GM18519 (cell line): ENCODE data around the gene METTL8.

Experiments used
- ATAC-seq: cut with Tn5 transposase; IDR thresholded peaks from one replicate; pipeline ENCODE4 v1.9.1; 2021; ENCODE audit warnings: mild to moderate bottlenecking, moderate library complexity; ENCODE audit not compliant: unreplicated experiment, low FRiP score

Gene METTL8

GRCh38 chr2:171348056-171348455 is 85.7 kb downstream of the METTL8 start:
- no peak for ATAC-seq

DNA sequence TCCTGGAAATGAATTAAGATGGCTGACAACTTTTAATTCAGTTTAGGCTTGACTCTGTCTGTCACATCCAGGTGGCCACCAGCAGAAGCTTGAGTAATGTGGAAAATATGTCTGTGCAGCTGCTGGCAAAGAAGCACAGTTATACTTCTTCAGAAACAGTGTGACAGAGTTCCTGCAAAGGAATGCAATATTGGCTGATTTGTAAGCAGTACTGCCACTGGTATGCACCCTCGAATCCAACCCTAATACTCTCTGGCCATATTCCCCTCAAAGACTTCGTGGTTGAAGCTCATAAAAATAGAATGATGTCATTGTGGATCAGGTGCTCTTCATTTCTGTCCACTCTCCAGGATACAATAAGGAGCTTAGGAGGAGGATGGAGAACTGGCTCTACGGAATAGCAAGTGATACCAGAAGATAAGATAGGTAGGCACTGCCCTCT is 86.2 kb downstream of the METTL8 start:
- no peak for ATAC-seq

DNA sequence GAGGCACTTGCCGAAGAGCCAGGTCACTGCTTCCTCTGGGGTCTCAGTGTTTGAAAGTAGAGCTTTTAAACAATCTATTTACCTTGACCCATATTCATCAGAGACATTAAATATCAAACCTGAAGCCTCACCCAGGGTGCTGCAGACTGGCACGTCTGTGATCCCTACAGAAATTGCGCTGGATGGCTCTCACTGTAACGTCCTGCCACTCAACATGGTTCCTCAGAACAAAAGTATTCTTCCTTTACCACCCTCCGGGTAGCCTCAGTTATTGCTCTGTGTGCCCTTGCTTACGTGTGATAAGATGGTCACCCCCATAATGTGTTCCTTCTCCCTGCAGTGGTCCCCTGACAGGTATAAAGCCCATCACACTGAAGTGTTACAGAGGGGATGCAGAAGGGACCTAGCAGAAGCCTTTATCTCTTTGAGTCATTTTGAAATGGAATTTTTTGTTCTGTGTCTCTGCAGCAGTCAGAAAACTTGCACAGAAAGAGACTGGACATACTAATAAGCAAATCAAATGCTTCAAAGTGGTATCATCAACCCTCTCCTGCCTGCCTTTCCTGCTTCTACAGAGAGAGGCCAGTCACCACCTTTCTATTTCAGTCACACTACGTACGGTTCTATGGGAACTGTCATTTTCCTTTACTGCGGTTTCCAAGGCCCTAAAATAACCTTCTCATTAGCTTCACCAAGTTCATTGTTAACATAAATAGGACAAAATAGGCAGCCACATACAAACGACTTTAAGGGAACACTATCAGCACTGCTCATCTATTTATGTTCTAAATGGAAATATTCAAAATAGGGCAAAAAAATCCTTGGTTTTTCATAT is 86.8 kb downstream of the METTL8 start:
- no peak for ATAC-seq

GRCh38 chr2:171345971-171346722 is 87.6 kb downstream of the METTL8 start:
- no peak for ATAC-seq

GRCh38 chr2:171344182-171344581 is 89.6 kb downstream of the METTL8 start:
- ATAC-seq: no peak

DNA sequence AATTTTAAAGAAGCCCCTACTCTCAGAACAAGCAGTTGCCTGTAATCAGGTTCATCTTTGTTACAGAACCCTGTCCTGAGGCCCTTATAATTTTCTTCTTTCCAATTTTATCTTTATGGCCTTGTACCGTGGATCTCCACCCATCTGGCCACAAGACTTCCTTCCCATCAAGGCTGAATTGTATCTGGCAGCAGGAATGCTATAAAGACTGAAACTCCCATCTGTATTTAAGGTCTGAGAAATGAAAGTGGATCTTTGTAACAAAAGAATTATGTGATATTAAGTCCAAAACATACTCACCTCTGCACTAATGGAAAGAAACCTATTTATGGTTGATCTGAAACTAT is 91.8 kb downstream of the METTL8 start:
- ATAC-seq: no peak

GRCh38 chr2:171341394-171342066 is 92.3 kb downstream of the METTL8 start:
- no peak for ATAC-seq

GRCh38 chr2:171334946-171335345 is 98.8 kb downstream of the METTL8 start:
- no peak for ATAC-seq

DNA sequence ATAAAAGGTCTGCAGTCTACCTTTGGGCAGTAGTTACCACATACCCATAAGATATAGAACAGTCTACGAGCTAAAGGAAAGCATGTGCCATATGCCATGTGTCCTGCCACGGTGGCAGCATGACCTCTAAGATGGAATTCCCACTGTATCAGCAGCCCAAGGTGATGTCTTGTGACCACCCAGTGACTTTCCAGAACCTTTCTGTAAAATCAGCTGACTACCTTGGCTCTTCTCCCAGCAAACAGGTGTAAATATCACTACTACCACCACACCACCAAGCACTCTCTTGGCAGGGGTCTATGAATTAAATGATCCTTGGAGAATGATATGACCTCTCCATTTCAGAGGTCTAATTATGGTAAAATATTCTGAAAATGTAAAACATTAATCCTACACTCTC is 99.6 kb downstream of the METTL8 start:
- no peak for ATAC-seq

DNA sequence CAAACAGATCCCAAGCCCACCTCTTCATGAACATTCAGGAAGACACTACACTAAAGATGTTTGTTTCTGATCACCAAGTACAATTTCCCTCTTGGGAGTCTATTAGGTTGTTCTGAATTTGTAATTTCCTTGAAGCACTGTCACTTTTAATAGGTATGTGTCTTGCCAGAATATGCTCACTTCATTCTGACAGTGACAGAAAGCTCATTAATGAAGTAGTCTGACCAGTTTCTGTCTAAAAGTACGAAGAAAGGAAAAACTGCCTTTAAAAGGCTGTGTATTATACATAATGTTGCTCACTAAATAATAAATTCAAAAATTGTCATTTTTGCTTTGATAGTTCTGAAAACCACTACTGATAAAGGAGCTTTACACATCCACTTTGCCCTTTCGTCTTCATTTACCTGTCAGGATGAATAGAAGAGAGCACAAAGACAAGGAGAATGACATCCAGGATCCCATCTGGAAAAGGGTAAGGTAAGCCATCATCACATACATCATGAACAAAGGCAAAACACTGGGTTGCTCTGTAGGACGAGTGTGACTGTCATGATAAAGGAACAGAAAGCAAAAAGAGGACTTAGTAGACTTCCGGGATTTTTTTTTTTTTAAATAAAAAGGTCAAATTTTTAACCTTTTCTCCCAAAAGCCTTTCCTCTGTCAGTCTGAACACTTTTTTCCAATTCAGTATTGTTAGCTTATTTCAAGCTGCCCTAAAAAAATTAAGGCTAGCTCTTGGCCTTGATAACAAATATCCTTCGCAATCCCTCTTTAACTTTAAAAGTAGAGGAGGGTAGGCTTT is 103.4 kb downstream of the METTL8 start:
- ATAC-seq: no peak

DNA sequence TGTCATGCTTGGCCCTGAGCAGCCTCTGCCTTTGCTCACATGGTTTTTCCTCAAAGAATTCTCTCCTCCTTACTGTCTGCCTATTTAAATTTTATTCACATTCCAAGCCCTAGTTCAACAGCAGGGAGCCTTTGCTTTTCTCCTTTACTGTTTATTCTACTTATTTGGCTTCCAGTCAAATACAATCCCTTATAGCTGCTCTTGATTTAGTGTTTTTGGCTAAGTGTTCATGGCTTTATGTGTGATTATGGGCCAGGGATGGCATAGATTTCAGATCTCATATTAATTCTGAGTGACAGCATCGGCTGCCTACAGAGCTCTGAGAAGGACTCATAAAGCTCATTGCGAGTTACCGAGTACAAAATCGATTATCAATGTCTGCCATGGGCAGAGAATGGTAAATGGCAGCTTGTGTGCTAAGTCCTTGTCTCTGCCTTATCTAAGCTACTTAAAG is 106.7 kb downstream of the METTL8 start:
- ATAC-seq: no peak

DNA sequence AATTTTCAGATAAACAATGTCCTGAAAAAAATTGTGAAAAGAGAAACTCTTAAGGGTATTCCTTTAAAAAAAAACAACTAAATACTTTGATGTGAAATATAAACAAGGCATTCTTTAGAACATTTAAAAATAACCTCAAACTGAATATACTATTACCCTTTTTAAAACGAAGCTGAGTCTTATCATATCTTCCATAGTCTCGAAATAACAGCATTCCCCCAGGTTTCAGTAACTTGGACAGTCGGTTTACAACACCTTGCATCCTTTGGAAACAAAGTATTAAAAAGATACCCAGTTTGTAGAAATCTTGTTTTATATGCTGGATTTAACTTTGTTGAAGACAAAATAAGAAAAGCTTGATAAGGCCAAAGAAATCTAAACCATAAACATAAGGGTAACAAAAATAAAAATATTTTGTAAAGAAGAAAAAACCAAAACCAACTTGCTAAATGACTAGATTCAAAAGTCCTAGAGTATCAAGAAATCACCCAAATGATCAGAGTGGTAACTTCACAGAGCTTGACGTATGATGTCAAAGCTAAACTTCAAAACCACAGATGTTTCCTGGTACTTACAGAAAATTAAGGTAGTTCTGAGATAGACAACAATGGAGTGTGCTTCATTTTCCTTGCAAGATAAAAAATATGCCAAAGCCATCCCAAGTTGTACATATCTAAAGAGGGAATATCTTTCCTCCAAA is 107.8 kb downstream of the METTL8 start:
- ATAC-seq: no peak

DNA sequence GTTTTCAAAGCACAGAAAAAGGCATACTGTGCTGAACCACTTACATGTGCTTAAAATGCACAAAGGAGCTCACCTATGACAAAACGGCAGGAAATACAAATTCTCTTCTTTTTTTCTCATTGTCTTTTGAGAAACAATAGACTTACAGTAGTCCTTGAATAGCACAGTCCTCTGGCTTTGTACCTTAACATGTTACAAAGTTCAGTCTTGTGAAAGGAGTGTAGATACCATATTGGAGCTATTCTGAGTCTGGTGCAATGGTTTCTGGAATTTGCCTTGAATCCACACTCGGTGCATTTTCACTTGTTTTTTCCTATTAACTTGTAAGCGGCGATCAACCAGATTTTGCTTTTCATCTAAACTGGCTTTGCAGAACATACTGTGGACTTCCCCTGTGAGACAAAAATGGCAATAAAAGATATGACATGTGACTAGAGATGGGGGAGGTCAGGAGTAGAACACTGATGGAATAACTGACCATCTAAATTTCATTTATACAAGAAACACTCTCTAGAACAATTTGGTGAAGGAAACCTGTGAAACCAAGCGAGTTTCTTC is 109.7 kb downstream of the METTL8 start:
- ATAC-seq: no peak

DNA sequence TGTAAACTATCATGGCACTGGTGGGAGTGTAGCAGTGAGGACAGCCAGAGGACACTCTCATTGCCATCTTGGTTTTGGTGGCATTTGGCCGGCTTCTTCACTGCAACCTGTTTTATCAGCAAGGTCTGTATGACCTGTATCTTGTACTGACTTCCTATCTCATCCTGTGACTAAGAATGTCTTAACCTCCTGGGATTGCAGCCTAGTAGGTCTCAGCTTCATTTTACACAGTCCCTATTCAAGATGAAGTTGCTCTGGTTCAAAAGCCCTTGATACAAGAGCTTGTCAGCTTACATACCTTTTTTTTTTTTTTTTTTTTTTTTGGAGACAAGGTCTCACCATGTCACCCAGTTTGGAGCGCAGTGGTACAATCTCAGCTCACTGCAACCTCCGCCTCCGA is 110.9 kb downstream of the METTL8 start:
- ATAC-seq: no peak

GRCh38 chr2:171320731-171321130 is 113.1 kb downstream of the METTL8 start:
- no peak for ATAC-seq

GRCh38 chr2:171320208-171320621 is 113.6 kb downstream of the METTL8 start:
- ATAC-seq: peak; percentile 26

DNA sequence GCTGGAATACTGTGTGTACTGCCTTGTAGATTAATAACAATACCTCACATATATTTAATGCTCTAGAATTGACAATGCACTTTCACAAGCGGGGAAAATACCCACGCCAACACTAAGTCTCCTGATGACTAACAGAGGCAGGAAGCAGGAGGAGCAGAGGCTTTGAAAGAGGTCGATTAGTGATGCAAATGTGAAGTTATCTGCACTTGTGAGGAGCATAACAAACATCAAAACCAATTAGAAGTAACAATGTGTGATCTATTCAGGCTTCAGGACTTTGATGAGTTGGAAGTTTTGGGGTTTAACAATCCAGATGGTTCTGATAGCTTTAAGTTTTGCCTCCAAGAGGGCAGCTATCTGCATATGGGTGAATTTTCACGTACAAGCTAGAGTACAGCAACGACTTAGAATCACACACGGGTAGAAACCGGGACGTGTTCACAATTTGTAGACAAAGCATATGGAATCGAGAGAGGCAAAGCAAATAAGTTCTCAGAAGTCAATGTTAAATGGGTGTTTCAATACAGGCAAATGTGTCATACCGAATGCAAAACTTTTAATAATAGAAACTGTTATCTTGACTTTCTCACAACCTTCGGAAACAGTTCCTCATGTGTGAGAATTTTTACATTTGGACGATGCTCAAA is 114.5 kb downstream of the METTL8 start:
- peak; percentile 35 for ATAC-seq

DNA sequence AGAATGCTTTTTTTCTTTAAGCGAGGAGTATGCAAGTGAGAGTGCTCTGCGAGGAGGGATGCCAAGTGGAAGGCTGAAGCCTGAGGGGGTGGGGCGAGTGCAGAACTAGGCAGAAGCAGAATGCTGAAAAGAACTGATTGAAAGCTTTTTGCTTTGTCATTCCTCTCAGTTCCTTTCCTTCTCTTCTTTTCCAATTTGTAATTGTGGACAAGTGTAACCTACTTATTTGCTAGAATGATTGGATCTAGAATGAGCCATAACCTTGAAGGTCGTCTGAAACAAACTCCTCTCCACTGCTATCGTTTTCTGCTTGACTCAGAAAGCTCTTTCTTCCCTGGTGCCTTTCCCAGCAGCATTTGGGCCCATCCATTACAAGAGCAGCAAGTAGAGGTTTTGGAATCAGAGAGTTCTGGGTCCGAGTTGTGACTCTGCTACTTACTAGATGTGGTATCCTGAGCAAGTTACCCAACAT is 115.3 kb downstream of the METTL8 start:
- no peak for ATAC-seq
